Measurements from ENCODE around the gene RASSF1. TPM values are rescaled to one million over a fixed set of nuclear protein-coding genes. Genes with fewer than 3 reads are reported as not detected.
A peak's percentile ranks its signal among the peaks of the same experiment; 100 is the strongest.

Gene RASSF1
- total and polyA plus RNA-seq, 8 donors = 10.3 to 29.5 (median 14.2) TPM

GRCh38 chr3:50322386-50323091 is 18.1 kb downstream of the RASSF1 start, which contains the start of gene HYAL2:
HYAL2 (minus strand) TSS chr3:50322745; CDS start chr3:50320489, 2,256 bp downstream.
- WGBS, 2 donors = 31 to 37% methylated on average over 28 to 31 of the region's 31 CpGs
- intact Hi-C loops (cut with DNase I) = loop anchor here in 1 of 3 donors (10.0 kb wide), 1 partner anchor 68 kb away; no protein-coding TSS in a partner anchor
- H3K27ac ChIP-seq = peak within 1 kb of the TSS; percentile 88 to 98 (median 96)
- no peak for ATAC-seq
- no peaks in the 10 kb centered on the region for H3K27me3 ChIP-seq
- peak within 1 kb of the TSS; percentile 51 to 94 (median 81) for H3K4me3 ChIP-seq
- H3K9me3 ChIP-seq = no peaks in the 10 kb centered on the region
- H3K4me1 ChIP-seq = peaks cover 13 to 29% (median 22%) of the 10 kb centered on the region in 3 donors
- H3K36me3 ChIP-seq = peaks cover 0 to 8% (median 0%) of the 10 kb centered on the region in 3 donors
- no peak for TF ChIP-seq CTCF (IDR thresholded peaks at IDR 0.05)
- FAIRE-seq = no peak
- peak in 4 of 6 donors; percentile 50 to 79 (median 60) for DNase-seq

GRCh38 chr3:50322115-50322385 is 18.6 kb downstream of the RASSF1 start:
- no peaks in the 10 kb centered on the region for H3K27me3 ChIP-seq
- H3K4me1 ChIP-seq = peaks cover 9 to 25% (median 22%) of the 10 kb centered on the region in 3 donors
- no peak for TF ChIP-seq CTCF (IDR thresholded peaks at IDR 0.05)
- intact Hi-C loops (cut with DNase I) = loop anchor here in 1 of 3 donors (10.0 kb wide), 1 partner anchor 67 kb away; no protein-coding TSS in a partner anchor
- H3K36me3 ChIP-seq = peaks cover 0 to 8% (median 0%) of the 10 kb centered on the region in 3 donors
- no peak for DNase-seq
- no peak for ATAC-seq
- H3K4me3 ChIP-seq = peak overlapping the region in 3 of 4 donors; percentile 4 to 94 (median 83)
- no peaks in the 10 kb centered on the region for H3K9me3 ChIP-seq
- FAIRE-seq = no peak
- H3K27ac ChIP-seq = peak overlapping the region; percentile 88 to 98 (median 96)
- 33 to 40% methylated on average over 14 of the region's 14 CpGs for WGBS, 2 donors

- Histone ChIP-seq H3K4me3 (peak overlapping the region; percentile 51 to 94 (median 81)), H3K27ac (peak overlapping the region; percentile 88 to 98 (median 96)), H3K36me3 (peaks cover 0 to 8% (median 0%) of the 10 kb centered on the region in 3 donors), H3K9me3 (no peaks in the 10 kb centered on the region), H3K27me3 (no peaks in the 10 kb centered on the region), H3K4me1 (peaks cover 5 to 22% (median 21%) of the 10 kb centered on the region in 3 donors)
- ATAC-seq (peak; percentile 88 to 91 (median 89)), DNase-seq (peak; percentile 87 to 95 (median 92)), FAIRE-seq (no peak)
- peak in 3 of 4 donors; percentile 15 to 24 (median 21) for TF ChIP-seq CTCF (IDR thresholded peaks at IDR 0.05)
- intact Hi-C loops (cut with DNase I) = loop anchor here in 1 of 3 donors (10.0 kb wide), 1 partner anchor 67 kb away; no protein-coding TSS in a partner anchor
- WGBS, 2 donors = 3% methylated on average over 37 to 59 of the region's 59 CpGs
Observed at GRCh38 chr3:50321336-50322114, 19.1 kb downstream of the RASSF1 start.

- no peak for TF ChIP-seq CTCF (IDR thresholded peaks at IDR 0.05)
- intact Hi-C loops (cut with DNase I) = loop anchor here in 1 of 3 donors (10.0 kb wide), 1 partner anchor 66 kb away; no protein-coding TSS in a partner anchor
- 0 to 1% methylated on average over 39 to 45 of the region's 45 CpGs for WGBS, 2 donors
- FAIRE-seq (no peak), ATAC-seq (peak; percentile 76 to 80 (median 78)), DNase-seq (peak; percentile 73 to 89 (median 82))
- Histone ChIP-seq H3K9me3 (no peaks in the 10 kb centered on the region), H3K4me3 (peak overlapping the region; percentile 51 to 94 (median 81)), H3K4me1 (peaks cover 5 to 22% (median 21%) of the 10 kb centered on the region in 3 donors), H3K27me3 (no peaks in the 10 kb centered on the region), H3K36me3 (peaks cover 0 to 7% (median 0%) of the 10 kb centered on the region in 3 donors), H3K27ac (peak overlapping the region; percentile 88 to 98 (median 96))
Observed at GRCh38 chr3:50320853-50321335, 19.7 kb downstream of the RASSF1 start.

Measured in pancreas (tissue), 10 donors.